Uterus (tissue), 2 donors: Measurements from ENCODE around the gene PTPRU.

Experiments used
- CTCF ChIP-seq, 4 experiments: fragments of 200-600 bp in 2 of 4; fragments of 450-650 bp in 2 of 4; sonication (generic) in 2 of 4; IDR thresholded peaks; one replicate each; pipeline ENCODE4 v1.5.1; 2016 to 2019; ENCODE audit warnings: antibody characterized with exemption in 4 of 4, mild to moderate bottlenecking in 2 of 4, moderate library complexity in 1 of 4
- POLR2A ChIP-seq, 2 donors: fragments of 450-650 bp; IDR thresholded peaks; one replicate each; pipeline ENCODE4 v1.6.1; 2016; ENCODE audit warnings: antibody characterized with exemption in 2 of 2, mild to moderate bottlenecking in 1 of 2, moderate library complexity in 1 of 2

- TF ChIP-seq CTCF (IDR thresholded peaks at IDR 0.05), result no peak
- no peak for TF ChIP-seq POLR2A (IDR thresholded peaks at IDR 0.05)
These were observed 54.2 kb downstream of the PTPRU start for GRCh38 chr1:29290414-29290985.
